NCI-H1417 (cell line): ENCODE data around the gene SHISA6.
"Not testable (repeated sequence)": the region's sequence is repeated elsewhere in the genome, so short reads cannot be mapped to it uniquely, and the experiment has no call there.

Experiments used
- DNase-seq, 3 experiments: peaks; one replicate each; lab custom pipeline; 2025; lab: John Stamatoyannopoulos, UW

Gene SHISA6

DNA sequence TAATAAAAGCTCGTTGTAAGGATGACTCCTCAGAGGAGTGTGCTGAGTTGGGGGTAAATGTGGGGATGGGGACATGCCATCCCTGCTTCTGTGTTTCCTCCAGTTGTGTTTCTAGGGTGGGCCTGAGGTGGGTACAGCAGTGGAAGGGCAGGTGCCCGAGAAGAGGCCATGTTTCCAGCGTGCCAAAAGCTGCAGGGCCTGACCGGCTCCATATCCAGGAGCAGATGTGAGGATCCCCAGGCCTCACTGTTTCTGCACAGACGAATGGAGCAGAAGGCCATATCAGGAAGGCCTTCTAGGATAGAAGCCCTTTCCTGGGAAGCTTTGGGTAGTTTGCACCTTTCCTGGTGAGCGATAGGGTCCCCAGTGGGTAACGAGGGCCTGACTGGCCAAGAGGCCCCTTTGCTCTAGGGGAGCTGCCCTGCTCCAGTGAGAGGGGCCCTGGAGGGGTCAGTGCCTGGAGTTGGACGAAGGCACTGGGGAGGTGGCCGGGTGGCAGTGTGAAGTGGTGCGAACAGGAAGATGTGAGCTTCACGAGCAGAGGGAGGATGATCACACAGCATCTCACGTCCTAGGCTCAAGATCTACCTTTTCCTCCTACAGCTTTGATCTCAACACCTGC is 62.9 kb downstream of the SHISA6 start:
- no peak for DNase-seq

DNA sequence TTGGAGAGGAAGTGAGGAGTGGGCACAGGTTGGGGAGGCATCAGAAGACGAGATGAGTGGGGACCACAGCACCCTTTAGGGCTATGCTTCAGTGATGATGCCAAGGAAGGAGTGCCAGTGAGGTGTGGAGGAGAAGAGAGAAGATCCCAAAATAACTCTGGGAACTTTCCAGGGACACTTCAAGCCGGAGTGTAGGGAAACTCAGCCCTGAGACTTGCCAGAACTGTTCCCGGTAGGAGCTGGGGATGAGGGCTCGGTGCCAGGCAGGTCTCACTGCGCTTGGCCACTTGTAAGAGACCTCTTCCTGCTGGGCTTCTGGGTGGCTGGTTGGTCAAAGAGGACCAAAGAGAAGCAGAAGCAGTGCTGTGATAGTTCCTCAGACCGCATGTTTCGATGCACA is 63.6 kb downstream of the SHISA6 start:
- DNase-seq, result no peak

DNA sequence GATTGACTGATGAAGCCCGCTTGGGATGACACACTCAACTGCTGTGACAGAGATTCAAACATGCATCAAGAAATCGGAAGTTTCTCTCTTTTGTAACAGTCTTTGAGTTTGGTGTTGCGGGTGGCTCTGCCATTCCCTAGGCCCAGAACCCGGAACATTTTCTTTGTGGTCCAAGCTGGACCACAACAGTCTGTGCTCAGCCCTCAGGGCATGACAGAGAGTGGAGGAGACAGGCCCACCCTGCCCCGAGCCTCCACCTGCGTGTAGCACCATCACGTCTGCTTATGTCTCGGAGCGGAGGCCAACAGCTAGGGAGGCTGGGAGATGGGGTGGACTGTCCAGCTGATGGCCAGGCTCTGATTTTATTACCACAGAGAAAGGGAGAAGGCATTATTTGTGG is 64.5 kb downstream of the SHISA6 start:
- DNase-seq, result no peak

DNA sequence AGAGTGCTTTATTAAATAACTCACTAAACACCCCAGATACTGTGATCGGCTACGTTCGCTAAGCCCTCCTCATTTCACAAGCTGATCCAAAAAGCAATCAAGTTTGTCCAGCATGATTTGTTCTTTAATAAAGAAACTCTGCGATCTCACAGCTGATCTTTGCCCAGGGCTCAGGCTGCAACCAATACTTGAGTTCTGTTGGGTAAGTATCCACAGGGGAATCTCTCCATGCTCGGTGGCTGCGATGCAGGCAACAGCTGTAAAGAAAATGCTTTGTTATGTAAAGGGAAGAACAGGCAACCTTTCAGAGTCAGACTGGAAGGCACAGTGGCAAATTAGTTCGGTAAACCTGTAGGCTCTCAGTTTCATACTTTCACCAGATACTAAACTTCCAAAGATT is 67.5 kb downstream of the SHISA6 start:
- no peak for DNase-seq

DNA sequence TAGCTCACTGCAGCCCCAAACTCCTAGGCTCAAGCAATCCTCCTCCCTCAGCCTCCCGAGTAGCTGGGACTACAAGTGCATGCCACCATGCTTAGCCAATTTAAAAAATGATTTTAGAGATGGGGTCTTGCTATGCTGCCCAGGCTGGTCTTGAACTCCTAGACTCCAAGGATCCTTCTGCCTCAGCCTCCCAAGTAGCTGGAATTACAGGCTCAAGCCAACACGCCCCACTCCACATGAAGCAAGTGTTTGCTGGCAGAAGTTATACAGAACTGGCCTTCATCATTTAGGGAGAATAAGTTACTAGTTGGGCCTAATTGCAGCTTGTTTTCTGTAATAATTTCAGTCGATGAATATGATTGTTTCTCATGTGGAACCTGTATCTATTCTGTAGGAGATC is 68.0 kb downstream of the SHISA6 start:
- no peak for DNase-seq

DNA sequence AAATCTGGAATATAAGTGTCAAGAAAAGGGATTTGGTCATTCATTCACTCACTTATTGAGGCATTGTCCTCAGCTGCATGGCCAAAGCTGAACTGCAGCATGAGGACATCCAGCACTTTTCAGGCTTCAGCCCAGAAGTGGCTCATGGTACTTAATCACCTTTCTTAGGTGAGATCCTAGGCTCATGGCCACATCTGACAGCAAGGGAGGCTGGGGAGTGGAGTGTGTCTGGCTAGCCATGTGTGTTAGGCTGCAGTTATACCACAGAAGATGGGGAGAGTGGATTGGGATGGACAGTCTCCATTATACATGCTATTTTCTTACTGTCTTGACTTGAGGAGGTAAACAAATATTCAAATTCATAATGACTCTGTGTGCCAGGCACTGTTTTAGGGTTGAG is 68.8 kb downstream of the SHISA6 start:
- no peak for DNase-seq

DNA sequence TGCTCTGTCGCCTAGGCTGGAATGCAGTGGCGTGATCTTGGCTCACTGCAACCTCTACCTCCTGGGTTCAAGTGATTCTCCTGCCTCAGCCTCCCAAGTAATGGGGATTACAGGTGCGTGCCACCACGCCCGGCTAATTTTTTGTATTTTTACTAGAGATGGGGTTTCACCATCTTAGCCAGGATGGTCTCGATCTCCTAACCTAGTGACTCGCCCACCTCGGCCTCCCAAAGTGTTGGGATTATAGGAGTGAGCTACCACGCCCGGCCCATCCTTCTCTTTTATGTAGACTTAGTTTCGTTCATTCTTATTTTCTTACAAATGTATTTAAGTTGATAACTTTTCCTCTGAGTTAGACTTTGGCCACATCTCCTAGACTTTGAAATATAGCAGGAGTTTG is 75.4 kb downstream of the SHISA6 start:
- DNase-seq, result not testable (repeated sequence)

DNA sequence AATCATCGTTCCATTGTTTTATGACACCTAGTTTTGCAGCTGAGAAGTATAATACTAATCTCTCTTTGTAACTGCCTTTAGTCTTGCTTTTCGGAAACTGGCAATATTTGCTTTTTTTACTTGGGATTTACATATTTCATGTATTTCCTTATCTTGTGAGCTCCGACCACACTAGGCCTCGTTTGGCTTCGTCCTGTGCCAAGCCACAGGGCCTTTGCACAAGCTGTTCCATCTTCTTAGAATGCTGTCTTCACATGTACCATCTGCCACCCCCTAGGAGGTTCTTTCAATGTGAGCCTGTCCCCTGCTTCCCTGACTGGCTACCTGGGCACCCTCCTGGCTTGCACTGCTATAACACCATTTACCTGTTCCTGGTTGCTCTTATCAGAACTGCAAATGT is 77.2 kb downstream of the SHISA6 start:
- DNase-seq, result no peak

DNA sequence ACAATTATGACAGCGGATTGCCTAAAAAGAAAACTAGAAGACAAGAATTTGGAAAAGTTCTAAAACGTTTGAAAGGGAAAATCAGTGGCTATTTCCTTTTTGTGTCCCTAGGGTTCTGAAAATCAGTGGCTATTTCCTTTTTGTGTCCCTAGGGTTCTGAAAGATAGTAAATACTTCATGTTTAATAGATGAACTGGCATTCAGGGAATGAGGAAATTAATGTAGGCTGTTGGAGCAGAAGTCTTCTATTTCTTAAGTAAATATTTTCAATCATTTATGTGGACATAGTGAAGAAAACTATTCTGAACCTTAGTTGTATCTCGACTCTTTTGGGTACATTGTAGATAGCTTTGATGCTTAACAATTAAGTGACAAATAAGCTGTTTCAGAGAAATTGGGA is 78.9 kb downstream of the SHISA6 start:
- no peak for DNase-seq

DNA sequence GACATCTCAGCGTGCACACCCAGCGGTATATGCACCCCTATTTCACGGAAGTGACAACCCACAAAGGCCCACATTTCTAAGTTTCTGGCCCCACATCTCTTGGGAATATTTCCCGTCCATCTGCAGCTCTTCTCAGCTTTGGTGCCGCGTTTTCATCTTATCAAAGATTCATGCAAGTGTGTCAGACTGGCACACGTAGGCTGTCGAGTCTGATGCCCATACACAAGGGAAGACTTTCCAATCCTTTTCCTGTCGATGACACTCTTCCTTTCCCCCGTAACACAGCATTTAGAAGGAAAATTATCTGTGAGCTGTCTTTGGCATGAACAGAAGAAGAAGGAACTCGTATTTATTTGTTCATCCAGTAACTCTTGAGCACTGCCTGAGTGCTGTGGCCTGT is 83.0 kb downstream of the SHISA6 start:
- DNase-seq, result no peak

DNA sequence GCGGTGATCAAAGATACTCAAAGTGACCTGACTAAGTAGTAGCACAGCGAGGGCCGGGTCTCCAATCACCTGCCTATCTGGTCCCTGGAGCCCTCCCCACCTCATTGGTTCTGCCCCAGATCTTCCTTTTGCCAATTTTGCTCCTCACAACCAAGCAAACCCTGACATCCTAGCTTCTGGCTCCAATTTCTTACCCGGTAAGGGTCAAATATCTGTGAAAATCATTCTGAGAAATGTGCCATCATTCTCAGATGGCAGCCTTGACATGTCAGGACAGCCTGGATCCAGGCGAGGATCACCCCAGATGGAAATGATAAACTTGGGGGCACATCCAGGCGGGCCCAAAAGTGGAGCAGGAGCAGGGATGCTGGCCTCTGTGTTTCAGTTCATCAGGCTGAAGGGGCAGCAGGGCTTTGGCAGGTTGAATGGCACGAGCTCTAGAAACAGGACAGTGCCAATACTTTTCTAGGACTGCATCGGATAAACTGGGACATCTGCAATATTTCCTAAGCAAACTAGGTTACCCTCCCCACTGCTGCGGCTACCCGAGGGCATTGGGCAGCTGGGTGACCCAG is 83.9 kb downstream of the SHISA6 start:
- no peak for DNase-seq

DNA sequence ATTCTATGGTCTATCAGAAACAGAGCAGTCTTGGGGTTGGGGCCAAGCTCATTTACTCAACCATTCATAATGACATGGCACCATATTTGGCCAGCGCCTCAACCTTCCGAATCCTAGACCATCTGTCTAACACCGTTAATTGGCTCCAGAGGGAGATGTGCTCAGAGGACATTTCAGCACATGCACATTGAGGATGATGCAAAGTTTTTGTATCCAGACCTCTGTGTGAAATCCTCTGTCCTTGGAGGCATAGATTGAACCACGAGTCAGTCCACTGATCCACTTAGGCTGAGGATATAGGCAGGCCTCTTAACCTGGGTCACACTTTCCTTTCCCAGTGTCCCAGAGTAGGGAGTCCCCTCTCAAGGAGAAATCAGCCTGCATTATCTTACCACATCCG is 85.5 kb downstream of the SHISA6 start:
- DNase-seq, result no peak

DNA sequence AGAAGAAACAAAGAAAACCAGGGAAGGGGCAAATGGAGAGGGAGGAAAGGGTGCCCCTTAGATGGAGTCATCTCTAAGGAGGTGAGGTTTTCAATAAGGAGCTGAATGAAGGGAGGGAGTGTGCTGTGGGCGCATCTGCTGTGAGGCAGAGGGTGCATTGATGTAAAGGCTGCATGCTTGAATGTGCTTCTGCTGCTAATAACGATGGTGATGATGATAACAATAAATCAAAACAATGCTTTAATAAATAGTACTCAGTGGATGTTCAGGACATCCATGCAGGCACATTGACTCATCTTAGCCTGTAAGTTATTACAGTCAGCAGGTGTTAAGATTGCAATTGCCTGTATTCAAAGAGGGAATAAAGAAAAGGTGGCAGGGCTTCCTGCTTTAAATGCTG is 87.8 kb downstream of the SHISA6 start:
- DNase-seq, result no peak

DNA sequence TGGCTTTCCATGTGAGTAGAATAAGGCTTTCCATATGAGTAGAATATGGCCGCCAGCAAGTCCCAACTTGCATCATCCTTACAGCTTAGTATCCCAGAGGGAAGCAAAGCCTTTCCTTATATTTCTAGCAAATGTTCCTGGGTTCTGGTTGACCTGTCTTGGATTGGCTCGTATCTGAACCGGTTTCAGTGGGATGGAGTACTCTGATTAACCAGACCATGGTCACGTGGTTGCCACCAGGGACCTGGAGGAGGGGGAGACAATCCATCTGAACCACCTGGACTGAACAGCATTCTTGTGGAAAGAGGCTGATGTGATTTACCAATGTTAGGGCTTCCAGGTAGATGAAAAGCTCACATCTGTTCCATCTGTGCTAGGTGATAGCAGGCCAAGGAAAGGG is 89.0 kb downstream of the SHISA6 start:
- DNase-seq, result no peak

DNA sequence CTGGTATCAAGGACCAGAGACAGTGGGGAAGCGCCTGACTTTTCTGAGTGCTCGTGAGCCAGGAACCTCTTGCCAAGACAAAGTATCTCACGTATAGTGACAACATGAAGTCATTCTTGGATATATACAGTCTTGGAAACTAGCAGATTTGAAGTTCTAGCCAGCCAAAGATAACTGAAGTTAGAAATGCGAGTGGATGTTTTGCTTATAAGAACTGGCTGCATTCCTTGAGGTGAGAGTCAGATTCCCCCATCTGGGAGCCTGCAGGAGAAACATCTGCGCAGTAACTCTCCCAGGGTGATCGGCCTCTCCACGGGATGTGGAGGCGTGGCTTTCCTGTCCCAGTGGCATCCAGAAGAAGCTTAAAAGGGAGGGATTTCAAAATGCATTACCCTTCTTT is 89.8 kb downstream of the SHISA6 start:
- DNase-seq, result no peak

DNA sequence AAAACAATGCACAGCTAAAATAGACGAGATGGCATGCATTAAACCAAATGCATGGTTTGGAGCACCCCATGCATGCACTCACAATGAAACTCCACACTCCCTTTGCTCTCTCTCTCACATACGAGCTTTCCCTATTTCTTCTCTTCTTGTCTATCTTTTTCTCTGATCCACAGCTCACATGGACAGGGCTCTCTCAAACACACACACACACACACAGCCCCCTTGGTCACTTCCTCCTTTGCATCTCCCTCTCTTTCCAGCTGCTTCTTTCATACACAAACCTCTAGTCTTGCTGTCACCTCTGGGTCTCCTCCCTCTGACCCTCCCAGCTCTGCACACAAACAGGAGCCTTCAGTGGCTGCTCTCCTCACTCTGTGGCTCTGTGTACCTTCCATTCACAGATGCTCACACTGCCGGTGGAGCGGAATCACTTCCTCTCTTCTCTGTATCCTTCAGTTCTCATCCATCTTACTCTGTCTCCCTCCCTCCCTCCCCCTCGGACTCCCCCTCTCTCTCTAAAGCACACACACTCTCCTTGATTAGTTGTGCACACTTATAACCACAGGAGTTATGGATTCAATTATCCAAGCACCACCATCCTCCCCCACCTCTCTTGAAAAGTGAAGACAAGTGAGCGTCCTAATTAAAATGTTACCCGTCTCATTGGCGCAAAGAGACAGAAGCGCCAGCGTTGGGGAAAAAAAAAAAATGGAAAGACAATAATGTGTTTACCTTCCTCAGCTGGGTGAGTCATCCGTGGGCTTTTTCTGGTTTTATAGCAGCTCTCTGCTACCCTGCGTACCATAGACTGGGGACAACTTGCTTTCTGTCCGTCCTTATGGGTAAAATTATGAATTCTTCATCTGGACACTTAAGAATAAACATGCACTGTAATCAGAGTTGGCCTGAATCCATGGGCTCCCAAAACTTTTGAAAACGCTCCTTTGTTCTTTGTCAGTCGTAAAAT is 90.8 kb downstream of the SHISA6 start:
- DNase-seq, result no peak

DNA sequence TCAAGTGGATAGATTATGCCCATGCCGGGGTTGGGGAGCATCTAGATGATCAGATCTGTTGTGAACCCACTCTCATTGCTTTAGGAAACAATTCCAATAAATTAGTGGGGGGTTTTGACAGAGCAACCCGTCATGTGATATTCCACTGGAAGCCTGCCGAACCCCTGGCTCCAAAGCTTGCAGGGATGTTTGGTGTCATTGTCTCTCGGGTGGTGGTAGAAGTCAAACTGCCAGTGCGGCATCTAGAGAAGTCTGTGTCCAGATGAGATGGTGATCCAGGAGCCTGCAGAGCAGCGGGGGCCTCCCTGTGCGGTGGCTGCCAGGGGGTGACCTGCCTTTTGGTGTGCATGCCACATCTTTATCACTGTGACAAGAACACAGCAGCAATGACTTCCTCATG is 91.7 kb downstream of the SHISA6 start:
- no peak for DNase-seq

DNA sequence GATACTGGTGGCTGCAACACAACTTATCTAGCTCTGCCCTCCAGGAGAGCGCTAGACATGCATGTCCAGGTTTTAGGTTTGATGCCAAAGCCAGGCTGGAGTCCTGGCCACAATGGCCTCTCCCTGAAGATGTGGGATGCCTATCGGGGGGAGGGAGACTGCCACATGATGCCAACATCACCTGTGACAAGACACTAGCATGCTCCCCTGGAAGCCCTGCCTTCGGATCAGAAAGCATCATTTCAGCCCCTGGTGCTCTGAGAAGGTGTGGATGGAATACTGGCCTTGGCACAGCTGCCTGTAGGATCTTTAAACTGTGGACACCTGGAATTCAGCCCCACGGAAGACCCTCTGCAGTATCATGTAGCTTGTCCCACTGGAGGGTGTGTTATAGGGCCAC is 93.5 kb downstream of the SHISA6 start:
- DNase-seq, result no peak

DNA sequence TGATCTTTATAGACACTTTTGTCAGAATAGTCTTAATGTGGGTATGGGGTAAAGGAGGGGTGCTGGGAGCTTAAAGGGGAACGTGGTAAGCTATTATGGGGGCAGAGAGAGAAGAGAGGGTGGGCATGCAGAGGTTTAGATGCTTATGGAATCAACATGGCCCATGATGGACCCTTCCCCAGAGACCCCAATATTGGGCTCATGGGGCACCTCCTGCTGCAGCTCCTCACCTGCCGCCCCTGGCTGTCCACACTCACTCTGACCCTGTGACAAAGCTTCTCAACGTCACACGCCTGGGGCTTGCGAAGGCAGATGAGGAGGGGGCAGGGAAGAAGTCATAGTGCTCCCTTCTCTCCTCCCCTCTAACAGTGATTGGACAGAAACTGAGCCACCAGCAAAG is 95.3 kb downstream of the SHISA6 start:
- no peak for DNase-seq

DNA sequence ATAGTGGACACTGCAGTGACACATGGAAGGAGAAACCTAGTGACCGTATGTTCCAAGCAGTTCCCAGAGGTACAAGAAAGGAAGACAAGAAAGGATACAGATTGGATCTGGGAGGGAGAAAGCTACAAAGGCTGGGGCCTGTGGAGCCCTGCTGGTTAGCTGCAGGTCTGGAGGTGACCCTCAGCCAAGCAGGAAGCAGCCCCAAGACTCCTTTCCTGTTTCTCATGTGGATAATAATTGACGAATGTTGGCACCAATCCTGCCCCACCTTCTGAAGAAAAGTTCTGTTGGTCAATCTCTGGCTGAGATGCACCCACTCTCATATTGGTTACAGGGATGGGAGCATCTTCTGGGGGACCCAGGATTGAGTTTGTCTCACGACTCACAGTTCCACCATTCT is 99.8 kb downstream of the SHISA6 start:
- DNase-seq, result no peak

DNA sequence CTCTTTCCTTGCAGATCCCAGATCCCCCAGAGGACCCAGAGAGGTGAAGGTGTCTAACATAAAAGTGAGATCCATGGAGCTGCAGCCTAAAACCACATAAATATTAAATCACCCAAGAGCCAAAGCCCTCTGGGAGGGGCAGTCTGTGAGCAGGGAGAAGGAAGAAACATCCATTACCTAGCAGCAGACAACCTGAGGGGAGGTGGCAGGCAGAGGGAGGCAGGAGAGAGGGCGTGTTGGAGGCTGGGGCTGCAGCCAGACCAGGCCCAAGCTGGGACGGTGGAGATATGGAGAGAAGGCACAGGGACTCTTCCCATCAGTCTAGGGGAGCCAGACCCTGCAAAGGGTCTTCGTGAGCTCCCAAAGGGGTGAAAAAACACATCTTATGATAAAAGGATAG is 101.1 kb downstream of the SHISA6 start:
- no peak for DNase-seq

DNA sequence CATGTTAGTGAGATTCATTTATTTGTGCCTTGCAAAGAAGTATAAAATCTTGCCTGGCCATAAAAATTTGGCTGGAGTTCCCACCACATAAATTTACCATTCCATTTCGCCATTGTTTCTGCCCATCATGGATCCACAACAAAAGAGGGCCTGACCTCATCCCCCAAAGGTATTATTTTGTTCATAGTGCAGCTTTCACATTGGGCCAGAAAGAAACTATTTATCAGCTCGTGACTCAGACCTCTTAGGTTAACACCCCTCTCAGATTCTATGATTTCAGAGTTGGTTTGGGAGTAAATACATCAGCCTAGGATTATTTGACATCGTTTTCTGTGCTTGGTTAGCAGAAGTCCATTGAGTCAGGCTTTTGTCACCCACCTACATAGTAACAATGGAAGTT is 108.1 kb downstream of the SHISA6 start:
- DNase-seq, result no peak

DNA sequence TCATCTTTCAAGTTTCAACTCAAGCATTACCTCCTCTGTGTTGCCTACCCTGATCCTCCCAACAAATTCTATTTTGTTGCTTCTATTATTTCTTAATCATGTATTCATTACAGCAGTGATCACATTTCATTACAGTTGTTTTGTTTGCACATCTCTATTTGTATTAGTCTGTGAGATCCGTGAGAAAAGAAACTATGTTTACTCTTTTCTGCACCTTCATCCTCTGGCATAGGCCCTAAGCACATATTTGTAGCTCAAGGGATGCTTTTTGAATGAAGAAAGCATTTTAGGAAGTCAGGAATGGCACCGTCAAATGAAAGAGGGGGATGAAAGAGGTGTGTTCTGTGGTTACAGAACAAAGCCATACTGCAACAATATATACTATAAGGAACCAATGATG is 110.5 kb downstream of the SHISA6 start:
- no peak for DNase-seq
